Cardiac fibroblast (primary cell): ENCODE results near the gene SLC39A10.

ENCODE experiments used
- DNase-seq, 2 donors: peaks; one replicate each; pipeline versions ENCODE4 v3.0.0 to v3.0.0-alpha.2; 2010; ENCODE audit warnings: low read depth in 2 of 2
- H3K4me3 ChIP-seq, 2 donors: replicated peaks in 1 of 2; 1 replicate in 1 of 2; 2 replicates in 1 of 2; pipeline ENCODE4 v1.5.1; 2011; ENCODE audit warnings: low read depth in 2 of 2, low read length in 2 of 2, mild to moderate bottlenecking in 2 of 2, moderate library complexity in 1 of 2
- TF ChIP-seq, protein P1 (sequence below): IDR thresholded peaks from one replicate; pipeline ENCODE4 v1.5.1; 2011; ENCODE audit warnings: low read depth, mild to moderate bottlenecking, low read length, inconsistent platforms

The SLC39A10 gene

GRCh38 chr2:195734395-195734794 lies 77.4 kb downstream of the SLC39A10 start:
- H3K4me3 ChIP-seq, result no peak overlapping the region
- peak in 1 of 2 donors; percentile 26 for DNase-seq
- TF ChIP-seq, protein P1, sequence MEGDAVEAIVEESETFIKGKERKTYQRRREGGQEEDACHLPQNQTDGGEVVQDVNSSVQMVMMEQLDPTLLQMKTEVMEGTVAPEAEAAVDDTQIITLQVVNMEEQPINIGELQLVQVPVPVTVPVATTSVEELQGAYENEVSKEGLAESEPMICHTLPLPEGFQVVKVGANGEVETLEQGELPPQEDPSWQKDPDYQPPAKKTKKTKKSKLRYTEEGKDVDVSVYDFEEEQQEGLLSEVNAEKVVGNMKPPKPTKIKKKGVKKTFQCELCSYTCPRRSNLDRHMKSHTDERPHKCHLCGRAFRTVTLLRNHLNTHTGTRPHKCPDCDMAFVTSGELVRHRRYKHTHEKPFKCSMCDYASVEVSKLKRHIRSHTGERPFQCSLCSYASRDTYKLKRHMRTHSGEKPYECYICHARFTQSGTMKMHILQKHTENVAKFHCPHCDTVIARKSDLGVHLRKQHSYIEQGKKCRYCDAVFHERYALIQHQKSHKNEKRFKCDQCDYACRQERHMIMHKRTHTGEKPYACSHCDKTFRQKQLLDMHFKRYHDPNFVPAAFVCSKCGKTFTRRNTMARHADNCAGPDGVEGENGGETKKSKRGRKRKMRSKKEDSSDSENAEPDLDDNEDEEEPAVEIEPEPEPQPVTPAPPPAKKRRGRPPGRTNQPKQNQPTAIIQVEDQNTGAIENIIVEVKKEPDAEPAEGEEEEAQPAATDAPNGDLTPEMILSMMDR, result no peak

DNA sequence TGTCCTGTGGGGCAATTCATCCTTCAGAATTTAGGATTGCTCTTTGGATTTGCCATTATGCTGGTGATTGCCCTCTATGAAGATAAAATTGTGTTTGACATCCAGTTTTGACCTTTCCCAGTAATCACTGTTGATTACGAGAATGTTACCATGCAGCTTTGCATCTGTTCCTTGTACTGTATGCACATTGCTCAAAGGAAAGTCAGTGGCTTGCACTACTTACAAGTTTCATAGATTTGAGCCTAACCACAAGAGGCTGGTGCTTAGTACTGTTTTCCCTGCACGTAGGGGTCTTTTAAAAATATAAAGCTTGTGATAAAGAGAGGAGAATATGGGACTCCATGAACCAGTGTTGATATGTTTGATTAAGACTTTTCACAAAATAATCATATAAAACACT lies 77.9 kb downstream of the SLC39A10 start:
- DNase-seq, result no peak
- H3K4me3 ChIP-seq, result no peak overlapping the region
- TF ChIP-seq, protein P1, result no peak

GRCh38 chr2:195735347-195735746 lies 78.3 kb downstream of the SLC39A10 start:
- no peak overlapping the region for H3K4me3 ChIP-seq
- TF ChIP-seq, protein P1, result no peak
- no peak for DNase-seq

GRCh38 chr2:195737511-195738325 lies 80.7 kb downstream of the SLC39A10 start:
- no peak overlapping the region for H3K4me3 ChIP-seq
- TF ChIP-seq, protein P1, result no peak
- peak; percentile 15 to 74 for DNase-seq

GRCh38 chr2:195741191-195741590 lies 84.2 kb downstream of the SLC39A10 start:
- no peak overlapping the region for H3K4me3 ChIP-seq
- DNase-seq, result peak in 1 of 2 donors; percentile 24
- TF ChIP-seq, protein P1, result no peak

GRCh38 chr2:195756218-195756942 lies 99.4 kb downstream of the SLC39A10 start:
- no peak overlapping the region for H3K4me3 ChIP-seq
- peak in 1 of 2 donors; percentile 40 for DNase-seq
- TF ChIP-seq, protein P1, result no peak
